ENCODE results near the gene SUSD3. TPM values are rescaled to one million over a fixed set of nuclear protein-coding genes. Genes with fewer than 3 reads are reported as not detected.

The SUSD3 gene
- total RNA-seq, 1 donor from 2014 or later, result not detected

DNA sequence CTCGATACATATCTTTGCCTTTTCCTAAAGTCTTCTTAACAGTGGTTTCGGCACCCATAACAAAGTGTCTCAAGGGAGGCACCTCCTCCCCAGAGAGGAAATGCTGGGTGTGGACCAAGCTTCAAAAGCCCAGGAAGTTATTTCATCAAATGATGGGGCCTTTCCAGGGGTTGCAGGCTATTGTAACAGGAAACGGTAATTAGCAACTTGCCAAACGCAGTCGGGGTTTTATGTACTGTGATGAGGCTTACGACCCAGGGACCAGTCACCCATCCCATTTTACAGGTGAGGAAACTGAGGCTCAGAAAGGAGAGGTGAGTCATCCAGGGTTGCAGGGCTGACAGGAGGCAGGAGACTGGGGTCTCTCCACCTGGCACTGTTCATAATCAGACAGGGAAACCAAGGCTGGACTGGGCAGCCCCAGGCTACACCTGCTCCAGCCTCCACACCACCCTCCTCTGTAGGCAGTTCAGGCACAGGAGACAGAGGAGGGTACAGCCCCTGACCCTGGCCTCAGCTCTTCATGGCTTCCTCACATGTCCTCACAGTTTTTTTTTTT is 30.0 kb upstream of the SUSD3 start:
- DNase-seq (ENCODE audit: low spot score), result no peak

DNA sequence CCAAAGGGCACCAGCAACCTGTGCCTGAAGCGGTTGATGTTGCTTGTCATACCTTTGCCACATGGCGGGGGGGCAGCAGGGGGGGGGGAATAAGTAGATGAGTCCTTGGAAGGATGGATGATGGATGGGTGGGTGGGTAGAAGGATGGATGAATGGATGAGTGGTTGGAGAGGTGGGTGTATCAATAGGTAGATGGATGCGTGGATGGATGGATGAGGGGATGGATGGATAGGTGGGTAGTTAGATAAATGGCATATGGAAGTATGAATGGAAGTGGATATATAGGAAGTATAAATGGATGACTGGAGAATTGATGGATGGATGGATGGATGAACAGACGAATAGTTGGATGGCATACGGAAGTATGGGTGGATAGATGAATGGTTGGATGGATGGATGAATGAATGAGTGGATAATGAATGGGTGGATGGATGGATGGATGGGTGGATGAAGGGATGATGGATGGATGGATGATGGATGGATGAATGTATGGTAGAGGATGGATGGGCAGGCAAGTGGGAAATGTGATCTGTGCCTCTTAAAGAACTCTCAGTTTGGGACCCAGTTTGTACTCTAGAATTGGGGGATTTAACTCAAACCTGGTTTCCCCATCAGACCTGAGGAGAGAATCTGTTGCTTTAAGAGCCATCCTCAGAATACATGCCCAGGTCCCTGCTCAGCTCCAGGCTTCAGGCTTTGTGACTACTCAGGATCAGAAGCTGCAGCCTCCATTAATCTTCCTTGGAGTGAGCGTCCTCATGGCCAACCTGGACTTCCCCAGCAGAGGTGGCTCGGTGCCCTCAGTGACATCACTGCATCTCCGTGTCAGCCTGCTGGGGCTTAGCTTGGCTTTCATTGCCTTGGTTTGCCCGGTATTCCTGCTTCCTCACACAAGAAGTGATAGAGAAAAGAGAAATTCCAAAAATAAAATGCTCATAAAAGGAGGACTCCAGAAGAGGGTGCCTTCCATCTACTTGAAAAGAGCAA is 27.6 kb upstream of the SUSD3 start:
- no peak for DNase-seq (ENCODE audit: low spot score)

DNA sequence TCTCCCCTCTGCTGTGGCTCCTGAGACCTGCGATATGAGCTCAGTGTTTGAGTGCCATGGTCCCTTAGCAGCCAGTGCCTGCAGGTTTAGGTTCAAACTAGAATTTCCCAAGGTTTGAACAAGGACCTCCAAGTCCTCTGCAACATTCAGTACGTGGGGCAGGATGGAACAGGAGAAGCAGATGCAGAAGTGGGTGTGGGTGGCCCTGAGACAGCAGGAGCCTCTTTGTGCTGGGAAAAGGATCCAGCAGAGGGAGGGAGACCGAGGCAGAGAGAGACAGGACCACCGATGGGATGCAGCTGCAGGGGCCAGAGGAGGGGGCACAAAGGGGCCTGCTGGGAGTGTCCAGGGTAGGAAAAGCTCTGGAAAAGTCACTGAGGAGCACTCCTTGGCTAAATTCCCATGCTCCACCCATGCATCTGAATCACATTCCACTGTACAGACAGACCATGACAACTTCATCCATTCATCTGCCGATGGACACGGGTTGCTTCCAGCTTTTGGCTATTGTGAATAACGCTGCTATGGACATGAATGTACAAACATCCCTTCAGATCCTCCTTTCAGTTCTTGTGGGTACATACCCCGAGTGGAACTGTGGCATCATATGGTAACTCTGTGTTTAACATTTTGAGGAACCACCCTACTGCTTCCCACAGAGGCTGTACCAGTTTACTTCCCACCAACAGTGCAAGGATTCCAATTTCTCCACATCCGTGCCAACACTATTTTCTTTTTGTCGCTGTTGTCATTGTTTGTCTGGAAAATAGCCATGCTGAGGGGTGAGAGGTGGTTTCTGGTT is 26.7 kb upstream of the SUSD3 start:
- peak; percentile 52 for DNase-seq (ENCODE audit: low spot score)

DNA sequence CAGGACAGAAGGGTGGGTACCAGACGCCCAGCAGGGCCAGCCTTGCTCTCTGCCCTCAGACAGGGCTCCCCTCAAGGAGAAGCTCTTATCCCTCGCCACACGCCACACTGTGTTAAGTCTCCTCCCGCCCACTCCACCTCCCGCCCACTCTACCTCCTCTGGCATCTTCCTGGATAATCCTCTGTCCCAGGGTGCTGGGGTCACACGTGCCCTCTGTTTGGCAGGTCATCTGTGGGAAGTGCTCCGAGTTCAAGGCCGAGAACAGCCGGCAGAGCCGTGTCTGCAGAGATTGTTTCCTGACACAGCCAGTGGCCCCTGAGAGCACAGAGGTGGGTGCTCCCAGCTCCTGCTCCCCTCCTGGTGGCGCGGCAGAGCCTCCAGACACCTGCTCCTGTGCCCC is 26.0 kb upstream of the SUSD3 start:
- DNase-seq (ENCODE audit: low spot score), result no peak

DNA sequence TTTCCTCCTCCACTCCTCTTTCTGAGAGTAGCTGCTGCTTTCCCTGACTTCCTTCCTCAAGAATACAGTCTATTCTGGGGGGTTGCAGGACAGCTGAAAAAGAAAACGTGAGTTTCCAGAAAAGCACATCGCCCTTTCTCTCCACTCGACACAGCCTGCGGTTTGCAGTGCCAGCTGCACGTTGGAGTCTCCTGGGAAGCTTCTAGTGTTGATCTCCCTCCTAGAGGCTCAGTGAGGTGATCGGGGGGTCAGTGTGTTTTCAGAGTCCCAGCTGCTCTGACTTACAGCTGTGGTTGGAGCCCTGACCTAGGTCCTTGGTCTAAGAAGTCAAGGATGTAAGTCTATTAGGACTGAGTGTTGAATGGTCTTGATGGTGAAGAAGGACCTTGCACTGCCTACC is 25.0 kb upstream of the SUSD3 start:
- DNase-seq (ENCODE audit: low spot score), result peak; percentile 22

DNA sequence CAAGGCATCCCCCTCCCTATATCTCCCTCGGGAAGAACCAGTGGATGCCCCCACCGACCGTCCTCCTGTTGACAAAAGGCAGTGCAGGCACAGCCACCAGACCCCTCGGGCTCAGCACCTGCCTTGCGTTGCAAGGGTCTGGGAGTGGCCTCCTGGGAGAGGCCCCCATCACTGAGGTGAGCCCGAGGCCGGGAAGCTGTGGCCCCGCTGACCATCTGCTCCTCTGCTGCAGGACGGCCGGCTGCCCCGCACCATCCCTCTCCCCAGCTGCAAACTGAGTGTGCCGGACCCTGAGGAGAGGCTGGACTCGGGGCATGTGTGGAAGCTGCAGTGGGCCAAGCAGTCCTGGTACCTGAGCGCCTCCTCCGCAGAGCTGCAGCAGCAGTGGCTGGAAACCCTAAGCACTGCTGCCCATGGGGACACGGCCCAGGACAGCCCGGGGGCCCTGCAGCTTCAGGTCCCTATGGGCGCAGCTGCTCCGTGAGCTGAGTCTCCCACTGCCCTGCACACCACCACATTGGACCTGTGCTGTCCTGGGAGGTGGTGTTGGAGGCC is 23.3 kb upstream of the SUSD3 start:
- no peak for DNase-seq (ENCODE audit: low spot score)

DNA sequence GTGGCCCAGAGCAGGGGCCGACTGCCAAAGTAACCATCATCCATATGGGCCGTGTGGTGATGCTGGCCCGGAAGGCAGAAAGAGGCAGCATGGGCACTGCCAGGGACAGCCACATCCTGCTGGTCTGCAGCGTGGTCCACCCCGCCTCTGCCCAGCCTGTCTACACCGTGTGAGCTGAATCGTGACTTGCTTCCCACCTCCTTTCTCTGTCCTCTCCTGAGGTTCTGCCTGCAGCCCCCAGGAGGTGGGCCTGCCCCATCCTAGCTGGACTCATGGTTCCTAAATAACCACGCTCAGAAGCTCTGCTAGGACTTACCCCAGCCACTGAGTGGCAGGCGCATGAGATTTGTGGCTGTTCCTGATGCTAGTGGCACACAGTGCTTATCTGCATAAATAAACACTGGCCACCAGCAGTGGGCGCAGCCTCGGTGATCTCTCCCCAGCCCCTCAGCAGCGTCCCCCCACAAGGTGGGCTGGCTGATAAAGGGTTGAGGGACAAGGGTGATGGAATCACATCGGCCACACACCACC is 22.6 kb upstream of the SUSD3 start:
- DNase-seq (ENCODE audit: low spot score), result no peak

DNA sequence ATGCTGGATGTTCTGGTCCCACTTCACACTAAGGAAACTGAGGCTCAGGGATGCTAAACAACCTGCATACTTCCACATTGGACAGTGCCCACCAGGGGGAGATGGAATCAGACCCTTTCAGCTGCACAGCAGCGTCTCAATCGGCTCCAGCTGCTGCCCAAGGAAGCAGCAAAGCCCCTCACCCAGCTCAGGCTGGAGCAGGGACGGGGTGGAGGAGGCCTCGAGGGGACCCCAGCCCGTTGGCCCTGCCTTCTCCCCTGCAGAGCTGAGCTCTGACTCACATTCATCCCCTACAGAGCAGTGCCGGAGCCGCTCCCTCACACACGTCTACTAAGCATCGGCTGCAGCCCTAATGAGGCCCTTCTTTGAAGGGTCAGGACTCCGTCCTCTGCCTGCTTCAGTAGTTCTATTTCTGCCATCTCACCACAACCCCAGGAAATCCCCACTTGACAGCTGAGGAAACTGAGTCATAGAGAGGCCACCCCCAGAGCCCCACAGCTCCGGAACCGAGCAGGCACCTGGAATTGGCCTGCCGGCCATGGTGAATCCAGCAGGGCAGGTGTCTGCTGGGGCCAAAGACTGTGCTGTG is 21.5 kb upstream of the SUSD3 start:
- no peak for DNase-seq (ENCODE audit: low spot score)

DNA sequence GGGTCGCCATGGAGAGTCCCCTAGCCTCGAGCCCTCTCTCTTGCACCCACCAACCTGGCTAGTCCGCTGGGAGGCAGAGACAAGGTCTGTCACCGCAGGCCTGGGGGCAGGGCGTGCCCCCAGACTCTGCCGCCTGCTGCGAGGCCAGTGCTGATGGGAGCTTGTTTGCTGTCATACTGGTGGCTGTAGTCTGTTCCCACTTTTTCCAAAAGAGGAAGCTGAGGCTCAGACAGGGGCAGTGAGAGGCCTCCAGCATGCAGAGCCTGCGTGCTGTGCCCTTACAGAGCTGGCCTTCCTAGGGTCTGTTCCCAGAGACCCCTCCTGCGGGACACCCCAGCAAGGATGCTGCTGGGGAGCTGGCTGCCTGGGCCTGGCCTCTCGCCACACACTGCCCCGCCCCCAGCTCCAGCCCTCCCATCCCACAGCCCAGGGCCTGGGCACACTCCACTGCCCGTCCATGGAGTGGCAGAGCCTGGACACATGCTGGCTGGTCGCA is 21.0 kb upstream of the SUSD3 start:
- no peak for DNase-seq (ENCODE audit: low spot score)

DNA sequence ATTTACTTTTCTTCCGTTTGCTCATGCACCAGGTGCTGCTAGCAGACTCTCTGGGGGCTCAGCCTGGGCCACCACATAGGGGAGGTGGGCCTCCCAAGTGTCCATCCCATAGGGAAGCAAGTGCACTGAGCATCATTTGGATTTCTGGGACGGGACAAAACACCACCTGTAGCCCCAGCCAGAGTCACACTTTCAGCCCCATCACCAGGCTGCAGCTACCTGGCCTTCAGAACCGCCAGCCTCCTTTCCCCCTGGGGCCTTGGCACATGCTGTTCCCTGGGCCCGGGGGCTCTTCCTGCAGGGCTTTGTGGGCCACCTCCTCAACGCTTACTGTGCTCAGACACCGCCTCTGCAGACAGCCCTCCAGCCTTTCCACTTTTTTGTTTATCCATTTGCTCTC is 19.6 kb upstream of the SUSD3 start:
- no peak for DNase-seq (ENCODE audit: low spot score)

DNA sequence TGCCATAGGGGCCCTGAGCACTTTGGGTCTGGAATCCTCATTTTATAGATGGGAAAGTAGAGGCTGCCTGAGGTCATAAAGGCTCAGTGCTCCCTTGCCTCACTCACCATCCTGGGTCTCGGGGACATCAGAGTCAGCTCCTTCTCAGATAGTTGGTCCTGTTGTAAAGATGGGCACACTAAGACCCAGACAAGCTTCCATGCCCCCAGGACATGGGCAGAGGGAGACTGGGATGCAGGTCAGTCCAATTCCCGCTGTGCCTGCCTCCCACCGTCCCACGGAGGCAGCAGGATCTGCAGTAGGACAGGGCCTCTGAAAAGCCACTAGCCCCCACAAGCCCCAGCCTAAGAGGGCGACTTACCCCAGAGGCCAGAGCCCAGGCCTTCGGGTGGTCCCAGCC is 19.0 kb upstream of the SUSD3 start:
- no peak for DNase-seq (ENCODE audit: low spot score)

DNA sequence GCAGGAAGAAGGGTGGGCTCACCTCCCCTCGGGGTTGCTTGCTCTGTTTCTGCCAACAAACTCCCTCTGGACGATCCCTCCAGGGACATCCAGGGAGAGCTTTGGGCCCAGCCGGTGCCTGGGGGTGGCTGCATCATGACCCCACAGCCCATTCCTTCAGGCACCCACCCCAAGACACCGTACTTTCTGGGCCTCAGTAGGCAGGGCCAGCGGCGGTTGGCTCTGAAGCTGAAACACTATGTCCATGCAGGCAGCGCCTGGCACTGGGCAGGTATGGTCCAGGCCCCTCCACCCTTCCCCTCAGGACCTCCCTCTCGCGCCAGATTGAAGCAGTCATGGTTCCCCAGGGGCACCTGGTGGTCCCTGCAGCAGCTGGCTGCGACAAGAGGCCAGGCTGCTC is 18.5 kb upstream of the SUSD3 start:
- no peak for DNase-seq (ENCODE audit: low spot score)

DNA sequence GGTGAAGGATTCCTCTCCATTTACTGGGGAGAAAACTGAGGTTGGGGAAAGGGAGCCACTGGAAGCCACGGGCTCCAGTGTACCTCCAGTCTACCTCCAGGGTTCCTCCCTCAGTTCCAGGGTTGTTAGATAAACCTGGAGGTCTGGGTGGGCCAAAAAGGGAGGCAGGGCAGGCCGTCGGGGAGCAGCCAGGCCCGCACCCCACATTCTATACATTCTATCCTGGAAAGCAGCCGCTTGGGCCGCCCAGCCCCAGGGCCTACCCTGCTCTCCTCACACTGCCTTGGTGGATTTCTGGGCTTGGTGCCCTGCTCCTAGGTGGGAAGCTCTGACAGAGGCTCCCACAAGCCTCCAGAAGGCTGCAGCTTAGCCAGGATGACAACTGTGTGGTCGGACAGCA is 18.1 kb upstream of the SUSD3 start:
- no peak for DNase-seq (ENCODE audit: low spot score)

DNA sequence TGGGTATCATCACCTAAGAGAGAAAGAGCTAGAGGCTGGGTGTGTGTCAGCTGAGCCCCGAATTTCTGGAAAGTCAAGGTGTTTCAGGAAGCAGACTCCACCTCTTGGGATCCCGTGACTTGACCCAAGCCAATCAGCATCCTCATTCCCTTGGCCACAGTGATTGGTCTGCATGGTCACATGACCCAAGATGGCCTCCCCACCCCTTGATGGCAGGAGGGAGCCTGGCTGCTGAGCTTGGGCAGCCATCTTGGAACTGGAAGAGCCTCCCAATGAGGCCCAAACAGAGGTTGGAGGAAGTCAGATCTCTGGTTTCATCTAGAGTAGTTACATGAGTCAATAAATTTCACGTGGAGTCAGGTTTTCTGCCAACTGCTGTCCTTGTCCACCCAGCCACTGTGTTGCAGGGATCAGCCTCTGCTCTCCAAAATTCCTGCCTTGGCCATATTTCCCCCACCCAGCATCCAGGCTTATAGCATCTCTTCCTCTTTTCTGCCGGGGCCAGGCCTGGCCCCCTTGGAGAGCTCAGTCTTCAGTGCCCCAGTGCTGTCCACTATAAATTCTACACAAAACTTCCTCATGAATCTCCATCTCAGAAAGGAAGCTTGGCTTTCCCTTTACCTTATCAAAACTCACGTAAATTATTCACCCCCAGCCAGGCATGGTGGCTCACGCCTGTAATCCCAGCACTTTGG is 17.2 kb upstream of the SUSD3 start:
- DNase-seq (ENCODE audit: low spot score), result no peak

DNA sequence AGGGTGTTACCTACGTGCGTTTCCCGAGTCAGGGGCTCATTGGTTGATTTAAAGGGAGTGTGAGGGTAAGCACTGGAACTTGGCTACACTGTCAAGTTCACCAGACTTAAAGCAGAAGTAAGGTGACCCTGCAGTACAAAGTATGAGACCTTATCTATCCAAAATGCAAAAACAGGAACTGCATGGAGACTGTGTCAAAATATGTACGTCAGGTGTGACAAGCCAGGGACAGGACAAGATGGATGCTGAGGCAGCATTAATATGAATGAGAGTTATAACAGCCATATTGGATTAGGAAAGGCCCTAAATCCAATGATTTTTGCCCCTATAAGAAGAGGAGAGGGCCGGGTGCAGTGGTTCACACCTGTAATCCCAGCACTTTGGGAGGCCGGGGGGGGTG is 15.4 kb upstream of the SUSD3 start:
- DNase-seq (ENCODE audit: low spot score), result no peak

DNA sequence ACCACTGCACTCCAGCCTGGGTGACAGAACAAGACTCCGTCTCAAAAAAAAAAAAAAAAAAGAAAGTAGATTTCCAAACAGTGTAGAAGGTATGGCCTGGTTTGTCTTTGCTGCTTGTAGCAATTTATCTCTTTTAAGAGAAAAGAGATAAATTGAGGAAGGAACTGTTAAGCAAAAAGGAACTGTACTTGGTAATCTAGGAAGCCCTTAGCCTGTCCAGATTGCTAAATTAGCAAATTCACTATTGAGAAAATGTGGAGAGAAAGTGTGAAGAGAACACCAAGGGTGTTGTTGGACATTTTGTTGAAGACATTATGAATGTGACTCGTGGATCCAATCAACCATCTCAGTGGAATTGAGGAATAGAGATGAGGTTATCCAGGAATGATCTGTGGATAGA is 13.0 kb upstream of the SUSD3 start:
- no peak for DNase-seq (ENCODE audit: low spot score)

DNA sequence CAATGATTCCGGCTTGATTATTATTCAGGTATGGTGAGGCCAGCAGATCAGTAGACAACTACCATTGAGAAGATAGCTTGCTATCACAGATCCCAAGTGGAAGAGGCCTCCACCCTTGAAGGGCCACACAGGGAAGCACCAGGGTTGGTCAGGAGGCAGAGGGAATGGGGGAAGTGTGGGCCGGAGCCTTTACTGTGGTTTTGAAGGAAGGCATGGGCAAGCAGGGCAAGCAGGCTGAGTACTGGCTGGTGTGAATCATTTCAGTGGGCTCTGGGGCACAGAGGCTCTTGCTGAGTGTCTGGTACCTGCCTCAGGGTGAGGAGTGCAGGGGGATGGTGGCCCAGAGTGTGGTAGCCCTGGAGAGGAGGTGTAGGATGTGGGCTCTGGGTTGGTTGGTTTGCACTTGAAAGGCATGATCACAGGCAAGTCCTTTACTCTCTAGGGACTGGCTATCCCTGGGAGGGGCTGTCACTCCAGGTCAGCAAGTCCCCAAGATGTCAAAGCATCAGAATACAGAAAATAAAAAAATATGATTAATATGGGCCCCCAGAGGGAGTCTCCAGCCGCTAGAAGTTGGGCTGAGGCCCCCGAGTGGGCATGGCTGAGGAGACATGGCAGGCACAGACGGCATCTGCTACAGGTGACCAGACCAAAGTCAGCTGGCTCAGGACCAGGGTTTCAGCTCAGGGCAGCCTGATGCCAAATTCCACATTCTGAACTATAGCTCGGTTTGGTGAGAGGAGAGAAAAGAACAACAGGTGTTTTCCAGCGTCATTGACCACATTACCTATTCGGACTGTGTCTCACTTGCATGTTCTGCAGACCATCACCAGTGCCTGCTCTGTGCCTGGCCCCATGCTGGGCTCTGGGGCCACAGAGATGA is 9.7 kb upstream of the SUSD3 start:
- DNase-seq (ENCODE audit: low spot score), result no peak

DNA sequence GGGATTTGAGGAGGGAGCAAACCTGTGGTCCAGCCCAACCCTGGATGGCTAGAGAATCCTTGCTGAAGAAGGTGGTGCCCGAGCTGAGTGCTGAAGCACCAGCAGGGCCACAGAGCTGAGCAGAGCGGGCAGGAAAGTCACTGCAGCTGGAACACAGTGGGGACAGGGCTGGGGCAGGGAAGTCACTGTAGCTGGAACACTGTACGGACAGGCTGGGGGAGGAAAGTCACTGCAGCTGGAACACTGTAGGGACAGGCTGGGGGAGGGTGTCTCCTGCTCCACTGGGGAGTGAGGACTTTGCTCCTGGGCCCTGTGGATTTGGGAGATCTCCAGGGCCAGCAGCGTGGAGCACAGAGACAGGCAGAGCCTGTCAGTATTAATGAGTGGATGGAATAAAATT is 9.0 kb upstream of the SUSD3 start:
- no peak for DNase-seq (ENCODE audit: low spot score)

DNA sequence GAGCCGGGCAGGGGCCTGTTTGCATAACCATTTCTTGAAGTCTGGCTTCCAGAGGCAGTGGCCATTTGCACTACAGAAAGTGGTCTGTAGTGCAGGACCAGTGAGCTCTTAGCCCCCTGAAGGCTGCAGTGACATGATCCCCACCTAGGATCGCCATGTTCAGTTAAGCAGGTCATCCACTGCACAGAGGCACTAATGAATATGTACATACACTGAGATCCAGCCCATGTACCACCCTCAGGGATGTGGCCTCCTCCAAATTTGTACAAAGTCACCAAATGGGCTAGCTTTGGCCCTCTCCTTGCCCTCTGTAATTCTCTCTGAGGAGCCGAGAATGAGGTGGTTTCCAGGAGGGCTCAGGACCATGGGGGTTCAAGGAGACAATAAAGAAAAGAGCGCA is 8.3 kb upstream of the SUSD3 start:
- DNase-seq (ENCODE audit: low spot score), result no peak

DNA sequence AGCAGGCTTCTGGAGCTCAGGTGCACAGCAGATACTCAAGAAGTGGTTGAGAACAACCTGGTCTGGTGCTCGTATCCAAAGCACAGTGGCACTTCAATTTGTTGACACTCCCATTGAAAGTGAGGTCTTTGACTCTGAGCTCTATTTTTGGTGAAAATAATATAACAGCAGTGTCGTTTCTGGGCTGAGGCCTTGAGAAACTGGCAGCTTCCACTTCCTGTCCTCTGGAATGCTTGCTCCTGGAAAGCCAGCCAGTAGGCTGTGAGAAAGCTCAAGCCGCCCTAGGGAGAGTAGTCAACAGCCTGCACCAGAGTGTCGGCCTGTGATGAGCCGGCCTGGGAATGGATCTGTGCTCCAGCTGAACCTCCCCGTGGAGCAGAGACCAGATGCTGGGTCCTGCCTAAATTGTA is 6.8 kb upstream of the SUSD3 start:
- peak; percentile 65 for DNase-seq (ENCODE audit: low spot score)
